HEK293T (cell line): ENCODE results near the gene IMP3.

Experiments
- CTCF ChIA-PET: fragments of 350-600 bp; formaldehyde crosslinking; extraction: SDS; loops from one replicate; lab custom pipeline; 2021; ENCODE audit warnings: antibody characterized with exemption, inconsistent platforms; lab: Yijun Ruan, JAX
- POLR2A ChIA-PET: fragments of 350-600 bp; formaldehyde crosslinking; extraction: SDS; loops from one replicate; lab custom pipeline; 2020; ENCODE audit warnings: antibody characterized with exemption, inconsistent platforms; lab: Yijun Ruan, JAX
- DNase-seq: peaks from one replicate; pipeline ENCODE4 v3.0.0; 2012; ENCODE audit warnings: mixed read lengths; ENCODE audit errors: extremely low spot score
- ARNT ChIP-seq: fragments of 450-650 bp; IDR thresholded peaks from 2 replicates; pipeline ENCODE4 v1.6.1; 2017; ENCODE audit warnings: mild to moderate bottlenecking
- BHLHE40 ChIP-seq: fragments of 450-650 bp; IDR thresholded peaks from 2 replicates; pipeline ENCODE4 v1.6.1; 2016; ENCODE audit warnings: mild to moderate bottlenecking, moderate library complexity, borderline replicate concordance
- CTBP1 ChIP-seq: fragments of 450-650 bp; IDR thresholded peaks from 2 replicates; pipeline ENCODE4 v1.6.1; 2016; ENCODE audit warnings: borderline replicate concordance
- ELF4 ChIP-seq: fragments of 450-650 bp; IDR thresholded peaks from 2 replicates; pipeline ENCODE4 v1.6.1; 2017; ENCODE audit warnings: antibody characterized with exemption
- FOXA1 ChIP-seq: fragments of 450-650 bp; IDR thresholded peaks from 2 replicates; pipeline ENCODE4 v1.6.1; 2016; ENCODE audit warnings: mild to moderate bottlenecking
- FOXK2 ChIP-seq: fragments of 450-650 bp; IDR thresholded peaks from 2 replicates; pipeline ENCODE4 v1.6.1; 2016; ENCODE audit warnings: mild to moderate bottlenecking
- FOXM1 ChIP-seq: fragments of 450-650 bp; IDR thresholded peaks from 2 replicates; pipeline ENCODE4 v1.6.1; 2017; ENCODE audit warnings: mild to moderate bottlenecking, borderline replicate concordance
- HDGF ChIP-seq: fragments of 450-650 bp; IDR thresholded peaks from 2 replicates; pipeline ENCODE4 v1.6.1; 2017; ENCODE audit warnings: antibody characterized with exemption, borderline replicate concordance
- L3MBTL2 ChIP-seq: fragments of 450-650 bp; conservative IDR thresholded peaks from 2 replicates; pipeline ENCODE4 v1.6.1; 2016; ENCODE audit warnings: mild to moderate bottlenecking
- LEF1 ChIP-seq: fragments of 450-650 bp; IDR thresholded peaks from 2 replicates; pipeline ENCODE4 v1.6.1; 2017; ENCODE audit warnings: mild to moderate bottlenecking, borderline replicate concordance
- NFRKB ChIP-seq: fragments of 450-650 bp; IDR thresholded peaks from 2 replicates; pipeline ENCODE4 v1.6.1; 2016; ENCODE audit warnings: mild to moderate bottlenecking, moderate library complexity
- PKNOX1 ChIP-seq: fragments of 450-650 bp; IDR thresholded peaks from 2 replicates; pipeline ENCODE4 v1.6.1; 2016
- SP1 ChIP-seq: fragments of 450-650 bp; IDR thresholded peaks from 2 replicates; pipeline ENCODE4 v1.6.1; 2017
- SUZ12 ChIP-seq: fragments of 450-650 bp; IDR thresholded peaks from 2 replicates; pipeline ENCODE4 v1.6.1; 2016; ENCODE audit warnings: mild to moderate bottlenecking
- TARDBP ChIP-seq: fragments of 450-650 bp; IDR thresholded peaks from 2 replicates; pipeline ENCODE4 v1.6.1; 2016
- ZNF384 ChIP-seq: fragments of 450-650 bp; IDR thresholded peaks from 2 replicates; pipeline ENCODE4 v1.6.1; 2016

Gene IMP3

GRCh38 chr15:75666823-75667501, 26.9 kb upstream of the IMP3 start:
- ChIA-PET POLR2A (no interaction called here), CTCF (interaction anchor here (0.9 to 2.3 kb wide), 2 partner anchors 19 to 20 kb away, joined by 3 to 6 read pairs; partner anchors contain the start of gene SNX33)
- no peak for DNase-seq
- no peak for TF ChIP-seq FOXK2
- no peak for TF ChIP-seq TARDBP
- no peak for TF ChIP-seq SUZ12
- no peak for TF ChIP-seq ARNT
- no peak for TF ChIP-seq SP1
- TF ChIP-seq ELF4: no peak
- no peak for TF ChIP-seq L3MBTL2
- TF ChIP-seq FOXM1: no peak
- no peak for TF ChIP-seq PKNOX1

GRCh38 chr15:75663931-75664421, 24.0 kb upstream of the IMP3 start:
- CTCF ChIA-PET: no interaction called here
- POLR2A ChIA-PET: interaction anchor here (0.9 kb wide), 1 partner anchor 12 kb away, joined by 3 read pairs; no protein-coding TSS in a partner anchor
- no peak for DNase-seq
- TF ChIP-seq FOXM1 (no peak), L3MBTL2 (no peak), FOXA1 (no peak), NFRKB (no peak), ARNT (no peak), HDGF (no peak), TARDBP (no peak), FOXK2 (no peak), PKNOX1 (no peak), LEF1 (no peak), CTBP1 (no peak), ELF4 (no peak), ZNF384 (no peak), SUZ12 (no peak), SP1 (no peak), BHLHE40 (no peak)

GRCh38 chr15:75662823-75663519, 22.9 kb upstream of the IMP3 start:
- no peak for TF ChIP-seq ARNT
- TF ChIP-seq HDGF: no peak
- TF ChIP-seq L3MBTL2: no peak
- TF ChIP-seq SUZ12: no peak
- TF ChIP-seq BHLHE40: no peak
- no peak for TF ChIP-seq NFRKB
- TF ChIP-seq ZNF384: no peak
- no peak for TF ChIP-seq PKNOX1
- TF ChIP-seq TARDBP: no peak
- no peak for TF ChIP-seq LEF1
- TF ChIP-seq FOXK2: no peak
- no peak for TF ChIP-seq CTBP1
- no peak for TF ChIP-seq FOXA1
- TF ChIP-seq ELF4: no peak
- POLR2A ChIA-PET: interaction anchor here (0.9 kb wide), 1 partner anchor 11 kb away, joined by 3 read pairs; no protein-coding TSS in a partner anchor
- DNase-seq: no peak
- CTCF ChIA-PET: interaction anchor here (1.2 kb wide), 1 partner anchor 15 kb away, joined by 3 read pairs; the partner anchor contains the start of gene SNX33

- ChIA-PET POLR2A (interaction anchor here (0.8 to 1.4 kb wide), 3 partner anchors 8 to 14 kb away, joined by 3 to 4 read pairs (median 3); partner anchors contain the start of gene SNX33), CTCF (interaction anchor here (1.1 to 1.2 kb wide), 2 partner anchors 11 to 14 kb away, joined by 3 to 4 read pairs; partner anchors contain the start of gene SNX33)
- no peak for DNase-seq
- TF ChIP-seq PKNOX1 (no peak), HDGF (no peak), LEF1 (no peak), ZNF384 (no peak), ARNT (no peak), SUZ12 (no peak), NFRKB (no peak), TARDBP (no peak), L3MBTL2 (no peak)
These were observed 21.7 kb upstream of the IMP3 start for GRCh38 chr15:75661756-75662140.
